Stimulated activated memory B cell treated with anti-CD40 and anti-IgM and Interleukin-4, amounts not matched to agents 10 μg/mL and 1 μg/mL and 100 μg/mL, for 72 hours (primary cell): ENCODE data around the gene HDDC3.

Experiments used
- ATAC-seq: fragments of 150-1000 bp; cut with Tn5 transposase; 2 replicates; pipeline ENCODE4 v1.10.0; 2021
- H3K27ac Mint-ChIP-seq: one replicate; pipeline ENCODE4 v1.8.0; 2022; ENCODE audit warnings: mild to moderate bottlenecking, mixed read lengths
- H3K27me3 Mint-ChIP-seq: one replicate; pipeline ENCODE4 v1.8.0; 2022; ENCODE audit warnings: mixed read lengths
- H3K36me3 Mint-ChIP-seq: one replicate; pipeline ENCODE4 v1.8.0; 2022; ENCODE audit warnings: mixed read lengths
- H3K4me1 Mint-ChIP-seq: one replicate; pipeline ENCODE4 v1.8.0; 2022; ENCODE audit warnings: mixed read lengths
- H3K4me3 Mint-ChIP-seq: one replicate; pipeline ENCODE4 v1.8.0; 2022; ENCODE audit warnings: mild to moderate bottlenecking, moderate library complexity, mixed read lengths
- H3K9me3 Mint-ChIP-seq: one replicate; pipeline ENCODE4 v1.8.0; 2022; ENCODE audit warnings: mixed read lengths

Gene HDDC3

GRCh38 chr15:90931828-90932659 is at the start of gene HDDC3:
HDDC3 (minus strand) TSS chr15:90932549; CDS start chr15:90932540, 9 bp downstream.
- Mint-ChIP-seq H3K27ac (peak within 1 kb of the TSS; percentile 96), H3K4me3 (peak within 1 kb of the TSS; percentile 97), H3K4me1 (peaks cover 48% of the 10 kb centered on the region), H3K36me3 (peaks cover 9% of the 10 kb centered on the region), H3K27me3 (no peaks in the 10 kb centered on the region), H3K9me3 (no peaks in the 10 kb centered on the region)
- peak; percentile 78 for ATAC-seq

- Mint-ChIP-seq H3K4me3 (peak overlapping the region; percentile 42), H3K27ac (peak overlapping the region; percentile 84), H3K9me3 (no peaks in the 10 kb centered on the region), H3K27me3 (no peaks in the 10 kb centered on the region), H3K4me1 (peaks cover 33% of the 10 kb centered on the region), H3K36me3 (peaks cover 16% of the 10 kb centered on the region)
- peak; percentile 80 for ATAC-seq
Observed at GRCh38 chr15:90982135-90982534, 49.8 kb upstream of the HDDC3 start.

- H3K36me3 Mint-ChIP-seq: peaks cover 16% of the 10 kb centered on the region
- peak; percentile 94 for ATAC-seq
- H3K4me1 Mint-ChIP-seq: peaks cover 29% of the 10 kb centered on the region
- H3K4me3 Mint-ChIP-seq: peak overlapping the region; percentile 42
- peak overlapping the region; percentile 84 for H3K27ac Mint-ChIP-seq
- H3K9me3 Mint-ChIP-seq: no peaks in the 10 kb centered on the region
- no peaks in the 10 kb centered on the region for H3K27me3 Mint-ChIP-seq
Observed at GRCh38 chr15:90981681-90982080, 49.3 kb upstream of the HDDC3 start.

GRCh38 chr15:90979582-90979981 is 47.2 kb upstream of the HDDC3 start:
- H3K9me3 Mint-ChIP-seq: no peaks in the 10 kb centered on the region
- peaks cover 29% of the 10 kb centered on the region for H3K4me1 Mint-ChIP-seq
- no peak overlapping the region for H3K4me3 Mint-ChIP-seq
- H3K27me3 Mint-ChIP-seq: no peaks in the 10 kb centered on the region
- no peak for ATAC-seq
- H3K36me3 Mint-ChIP-seq: peaks cover 24% of the 10 kb centered on the region
- H3K27ac Mint-ChIP-seq: no peak overlapping the region

- Mint-ChIP-seq H3K9me3 (no peaks in the 10 kb centered on the region), H3K27me3 (no peaks in the 10 kb centered on the region), H3K36me3 (peaks cover 31% of the 10 kb centered on the region), H3K27ac (no peak overlapping the region), H3K4me1 (peaks cover 2% of the 10 kb centered on the region), H3K4me3 (no peak overlapping the region)
- ATAC-seq: no peak
Observed at GRCh38 chr15:90974216-90974615, 41.9 kb upstream of the HDDC3 start.

- no peaks in the 10 kb centered on the region for H3K27me3 Mint-ChIP-seq
- no peaks in the 10 kb centered on the region for H3K9me3 Mint-ChIP-seq
- ATAC-seq: no peak
- no peak overlapping the region for H3K27ac Mint-ChIP-seq
- H3K4me1 Mint-ChIP-seq: no peaks in the 10 kb centered on the region
- H3K36me3 Mint-ChIP-seq: peaks cover 19% of the 10 kb centered on the region
- no peak overlapping the region for H3K4me3 Mint-ChIP-seq
Observed at GRCh38 chr15:90972133-90972532, 39.8 kb upstream of the HDDC3 start.

GRCh38 chr15:90970274-90970673 is 37.9 kb upstream of the HDDC3 start:
- no peak for ATAC-seq
- Mint-ChIP-seq H3K9me3 (no peaks in the 10 kb centered on the region), H3K36me3 (peaks cover 22% of the 10 kb centered on the region), H3K4me1 (no peaks in the 10 kb centered on the region), H3K27me3 (no peaks in the 10 kb centered on the region), H3K27ac (no peak overlapping the region), H3K4me3 (no peak overlapping the region)

GRCh38 chr15:90968434-90968833 is 36.1 kb upstream of the HDDC3 start:
- Mint-ChIP-seq H3K4me1 (no peaks in the 10 kb centered on the region), H3K4me3 (no peak overlapping the region), H3K36me3 (peaks cover 13% of the 10 kb centered on the region), H3K27ac (no peak overlapping the region), H3K9me3 (no peaks in the 10 kb centered on the region), H3K27me3 (no peaks in the 10 kb centered on the region)
- no peak for ATAC-seq

- Mint-ChIP-seq H3K9me3 (no peaks in the 10 kb centered on the region), H3K27me3 (no peaks in the 10 kb centered on the region), H3K4me1 (no peaks in the 10 kb centered on the region), H3K27ac (no peak overlapping the region), H3K4me3 (no peak overlapping the region), H3K36me3 (peaks cover 20% of the 10 kb centered on the region)
- no peak for ATAC-seq
Observed at GRCh38 chr15:90967206-90967605, 34.9 kb upstream of the HDDC3 start.

GRCh38 chr15:90966262-90966661 is 33.9 kb upstream of the HDDC3 start:
- H3K36me3 Mint-ChIP-seq: peaks cover 30% of the 10 kb centered on the region
- H3K27ac Mint-ChIP-seq: no peak overlapping the region
- H3K9me3 Mint-ChIP-seq: no peaks in the 10 kb centered on the region
- no peaks in the 10 kb centered on the region for H3K27me3 Mint-ChIP-seq
- no peak overlapping the region for H3K4me3 Mint-ChIP-seq
- no peak for ATAC-seq
- H3K4me1 Mint-ChIP-seq: no peaks in the 10 kb centered on the region

- H3K36me3 Mint-ChIP-seq: peaks cover 45% of the 10 kb centered on the region
- H3K27ac Mint-ChIP-seq: no peak overlapping the region
- H3K4me3 Mint-ChIP-seq: no peak overlapping the region
- peaks cover 5% of the 10 kb centered on the region for H3K4me1 Mint-ChIP-seq
- H3K27me3 Mint-ChIP-seq: no peaks in the 10 kb centered on the region
- H3K9me3 Mint-ChIP-seq: no peaks in the 10 kb centered on the region
- no peak for ATAC-seq
Observed at GRCh38 chr15:90962021-90962420, 29.7 kb upstream of the HDDC3 start.

- peaks cover 37% of the 10 kb centered on the region for H3K36me3 Mint-ChIP-seq
- H3K4me3 Mint-ChIP-seq: no peak overlapping the region
- no peak for ATAC-seq
- no peaks in the 10 kb centered on the region for H3K27me3 Mint-ChIP-seq
- H3K4me1 Mint-ChIP-seq: peaks cover 11% of the 10 kb centered on the region
- no peak overlapping the region for H3K27ac Mint-ChIP-seq
- H3K9me3 Mint-ChIP-seq: no peaks in the 10 kb centered on the region
Observed at GRCh38 chr15:90960298-90961091, 28.1 kb upstream of the HDDC3 start.

- peaks cover 17% of the 10 kb centered on the region for H3K4me1 Mint-ChIP-seq
- H3K4me3 Mint-ChIP-seq: no peak overlapping the region
- no peak overlapping the region for H3K27ac Mint-ChIP-seq
- H3K27me3 Mint-ChIP-seq: no peaks in the 10 kb centered on the region
- no peak for ATAC-seq
- no peaks in the 10 kb centered on the region for H3K9me3 Mint-ChIP-seq
- H3K36me3 Mint-ChIP-seq: peaks cover 37% of the 10 kb centered on the region
Observed at GRCh38 chr15:90959894-90960293, 27.5 kb upstream of the HDDC3 start.

- H3K27me3 Mint-ChIP-seq: no peaks in the 10 kb centered on the region
- ATAC-seq: no peak
- H3K9me3 Mint-ChIP-seq: no peaks in the 10 kb centered on the region
- H3K4me1 Mint-ChIP-seq: peaks cover 24% of the 10 kb centered on the region
- H3K4me3 Mint-ChIP-seq: no peak overlapping the region
- peaks cover 37% of the 10 kb centered on the region for H3K36me3 Mint-ChIP-seq
- no peak overlapping the region for H3K27ac Mint-ChIP-seq
Observed at GRCh38 chr15:90959028-90959595, 26.8 kb upstream of the HDDC3 start.

GRCh38 chr15:90957791-90958190 is 25.4 kb upstream of the HDDC3 start:
- Mint-ChIP-seq H3K27me3 (no peaks in the 10 kb centered on the region), H3K36me3 (peaks cover 38% of the 10 kb centered on the region), H3K9me3 (no peaks in the 10 kb centered on the region), H3K4me3 (peak overlapping the region; percentile 66), H3K27ac (no peak overlapping the region), H3K4me1 (peaks cover 25% of the 10 kb centered on the region)
- no peak for ATAC-seq
